Measurements from ENCODE around the gene DLGAP3.

DNA sequence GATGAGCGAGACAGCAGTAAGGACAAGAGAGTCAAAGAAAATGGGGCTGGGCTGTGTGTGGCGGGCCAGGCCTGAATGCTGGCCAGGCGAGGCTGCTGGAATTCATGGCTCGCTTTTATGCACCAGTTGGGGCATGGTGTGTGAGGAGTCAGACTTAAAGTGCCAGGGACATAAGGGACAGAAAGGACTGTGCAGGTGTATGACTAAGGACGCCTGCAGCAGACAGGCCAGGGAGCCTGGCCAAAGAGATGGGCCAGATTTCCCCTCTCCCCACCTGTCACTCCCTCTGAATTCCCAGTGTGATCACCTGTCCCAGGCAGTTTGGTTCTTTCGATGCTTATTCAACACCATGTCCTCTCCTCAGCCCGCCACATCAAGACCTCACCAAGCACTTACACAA is 53.0 kb downstream of the DLGAP3 start:
- TF ChIP-seq, protein P1, sequence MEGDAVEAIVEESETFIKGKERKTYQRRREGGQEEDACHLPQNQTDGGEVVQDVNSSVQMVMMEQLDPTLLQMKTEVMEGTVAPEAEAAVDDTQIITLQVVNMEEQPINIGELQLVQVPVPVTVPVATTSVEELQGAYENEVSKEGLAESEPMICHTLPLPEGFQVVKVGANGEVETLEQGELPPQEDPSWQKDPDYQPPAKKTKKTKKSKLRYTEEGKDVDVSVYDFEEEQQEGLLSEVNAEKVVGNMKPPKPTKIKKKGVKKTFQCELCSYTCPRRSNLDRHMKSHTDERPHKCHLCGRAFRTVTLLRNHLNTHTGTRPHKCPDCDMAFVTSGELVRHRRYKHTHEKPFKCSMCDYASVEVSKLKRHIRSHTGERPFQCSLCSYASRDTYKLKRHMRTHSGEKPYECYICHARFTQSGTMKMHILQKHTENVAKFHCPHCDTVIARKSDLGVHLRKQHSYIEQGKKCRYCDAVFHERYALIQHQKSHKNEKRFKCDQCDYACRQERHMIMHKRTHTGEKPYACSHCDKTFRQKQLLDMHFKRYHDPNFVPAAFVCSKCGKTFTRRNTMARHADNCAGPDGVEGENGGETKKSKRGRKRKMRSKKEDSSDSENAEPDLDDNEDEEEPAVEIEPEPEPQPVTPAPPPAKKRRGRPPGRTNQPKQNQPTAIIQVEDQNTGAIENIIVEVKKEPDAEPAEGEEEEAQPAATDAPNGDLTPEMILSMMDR (IDR thresholded peaks at IDR 0.05) = no peak
- TF ChIP-seq POLR2A (IDR thresholded peaks at IDR 0.05) = no peak

Measured in heart left ventricle (tissue), 13 donors.